ENCODE measurements around the gene ACSL1. TPM values are rescaled to one million over a fixed set of nuclear protein-coding genes. Genes with fewer than 3 reads are reported as not detected.
"Not testable (repeated sequence)": the region's sequence is repeated elsewhere in the genome, so short reads cannot be mapped to it uniquely, and the experiment has no call there.

ACSL1 gene
- total RNA-seq, 1 donor from 2014 or later: 4.3 TPM

DNA sequence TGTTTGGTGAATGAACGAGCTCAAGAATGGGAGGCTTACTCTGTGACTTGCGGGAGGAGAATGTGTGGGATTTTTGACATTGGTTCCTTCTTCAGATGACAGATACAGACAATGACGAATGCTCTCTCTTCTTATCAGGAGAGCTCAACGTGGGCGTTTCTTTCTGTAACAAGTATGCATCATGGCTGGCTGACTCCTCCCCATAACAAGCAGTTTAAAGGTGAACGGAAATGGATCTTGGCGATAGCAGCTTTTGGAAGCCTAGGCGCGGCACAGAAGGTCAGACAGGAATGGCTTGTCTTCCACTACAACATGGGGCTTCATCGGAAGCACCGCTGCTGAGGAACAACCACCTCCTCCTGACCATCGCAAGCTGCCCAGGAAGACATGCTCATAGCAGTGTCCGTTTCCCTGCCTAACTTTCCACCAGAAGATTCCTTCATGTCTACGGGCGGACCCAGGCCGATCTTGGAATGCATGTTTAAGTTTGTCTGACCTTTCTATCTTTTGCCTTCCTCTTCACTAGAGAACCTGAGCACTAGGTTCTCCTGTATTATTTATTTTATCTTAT, 18.3 kb upstream of the ACSL1 start:
- Mint-ChIP-seq H3K9me3 (ENCODE audit: unreplicated experiment) (no peaks in the 10 kb centered on the region), H3K36me3 (ENCODE audit: low read depth, unreplicated experiment) (no peaks in the 10 kb centered on the region), H3K27ac (ENCODE audit: unreplicated experiment) (no peak overlapping the region), H3K27me3 (ENCODE audit: unreplicated experiment) (peaks cover 3% of the 10 kb centered on the region), H3K4me3 (ENCODE audit: unreplicated experiment) (no peak overlapping the region), H3K4me1 (ENCODE audit: unreplicated experiment) (no peaks in the 10 kb centered on the region)
- TF ChIP-seq, protein P1, sequence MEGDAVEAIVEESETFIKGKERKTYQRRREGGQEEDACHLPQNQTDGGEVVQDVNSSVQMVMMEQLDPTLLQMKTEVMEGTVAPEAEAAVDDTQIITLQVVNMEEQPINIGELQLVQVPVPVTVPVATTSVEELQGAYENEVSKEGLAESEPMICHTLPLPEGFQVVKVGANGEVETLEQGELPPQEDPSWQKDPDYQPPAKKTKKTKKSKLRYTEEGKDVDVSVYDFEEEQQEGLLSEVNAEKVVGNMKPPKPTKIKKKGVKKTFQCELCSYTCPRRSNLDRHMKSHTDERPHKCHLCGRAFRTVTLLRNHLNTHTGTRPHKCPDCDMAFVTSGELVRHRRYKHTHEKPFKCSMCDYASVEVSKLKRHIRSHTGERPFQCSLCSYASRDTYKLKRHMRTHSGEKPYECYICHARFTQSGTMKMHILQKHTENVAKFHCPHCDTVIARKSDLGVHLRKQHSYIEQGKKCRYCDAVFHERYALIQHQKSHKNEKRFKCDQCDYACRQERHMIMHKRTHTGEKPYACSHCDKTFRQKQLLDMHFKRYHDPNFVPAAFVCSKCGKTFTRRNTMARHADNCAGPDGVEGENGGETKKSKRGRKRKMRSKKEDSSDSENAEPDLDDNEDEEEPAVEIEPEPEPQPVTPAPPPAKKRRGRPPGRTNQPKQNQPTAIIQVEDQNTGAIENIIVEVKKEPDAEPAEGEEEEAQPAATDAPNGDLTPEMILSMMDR (IDR thresholded peaks at IDR 0.05; ENCODE audit: unreplicated experiment): no peak
- no peak for DNase-seq (ENCODE audit: low spot score)

DNA sequence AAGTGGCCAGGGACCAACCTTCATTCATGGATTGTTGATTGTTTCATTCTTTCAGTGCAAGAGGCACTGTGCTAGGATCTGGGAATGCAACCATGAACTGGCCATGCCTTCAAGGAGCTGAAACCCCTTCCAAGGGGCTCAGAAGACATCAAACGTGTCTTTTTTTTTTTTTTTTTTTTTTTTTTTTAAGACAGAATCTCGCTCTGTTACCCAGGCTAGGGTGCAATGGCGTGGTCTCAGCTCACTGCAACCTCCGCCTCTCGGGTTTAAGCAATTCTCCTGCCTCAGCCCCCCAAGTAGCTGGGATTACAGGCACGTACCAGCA, 13.3 kb upstream of the ACSL1 start:
- H3K27me3 Mint-ChIP-seq (ENCODE audit: unreplicated experiment): not testable (repeated sequence)

DNA sequence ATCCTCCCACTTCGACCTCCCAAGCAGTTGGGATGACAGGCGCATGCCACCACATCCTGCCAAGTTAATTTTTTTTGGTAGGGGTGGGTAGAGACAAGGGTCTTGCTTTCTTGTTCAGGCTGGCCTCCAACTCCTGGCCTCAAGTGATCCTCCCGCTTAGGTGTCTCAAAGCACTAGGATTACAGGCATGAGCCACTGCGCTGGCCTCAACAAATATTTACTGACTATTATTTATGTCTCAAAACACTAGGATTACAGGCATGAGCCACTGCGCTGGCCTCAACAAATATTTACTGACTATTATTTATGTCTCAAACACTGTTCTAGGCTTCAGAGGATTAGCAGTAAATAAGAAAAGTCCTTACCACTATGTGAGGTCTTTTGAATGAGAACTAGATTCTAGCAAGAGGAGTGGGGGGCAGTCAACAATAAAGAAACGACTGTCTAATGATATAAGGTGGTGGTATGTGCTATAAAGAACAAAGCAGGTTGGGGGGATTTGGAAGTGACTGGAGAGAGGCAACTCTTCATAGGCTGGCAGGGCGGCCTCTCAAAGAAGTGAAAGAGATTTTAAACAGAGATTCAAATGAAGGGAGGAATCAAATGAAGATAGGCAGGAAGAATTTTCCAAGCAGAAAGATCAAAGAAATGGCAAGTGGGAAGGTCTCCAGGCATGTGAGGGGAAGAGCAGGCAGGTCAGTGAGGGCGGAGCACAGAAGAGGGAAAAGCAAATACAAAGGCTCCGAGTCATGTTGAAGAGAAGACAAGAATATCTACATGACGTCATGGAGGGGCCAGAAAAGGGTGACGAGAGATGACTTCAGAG, 12.7 kb upstream of the ACSL1 start:
- H3K4me3 Mint-ChIP-seq (ENCODE audit: unreplicated experiment): no peak overlapping the region
- H3K27ac Mint-ChIP-seq (ENCODE audit: unreplicated experiment): no peak overlapping the region
- no peaks in the 10 kb centered on the region for H3K9me3 Mint-ChIP-seq (ENCODE audit: unreplicated experiment)
- no peaks in the 10 kb centered on the region for H3K4me1 Mint-ChIP-seq (ENCODE audit: unreplicated experiment)
- peaks cover 3% of the 10 kb centered on the region for H3K27me3 Mint-ChIP-seq (ENCODE audit: unreplicated experiment)
- no peaks in the 10 kb centered on the region for H3K36me3 Mint-ChIP-seq (ENCODE audit: low read depth, unreplicated experiment)
- TF ChIP-seq, protein P1 (IDR thresholded peaks at IDR 0.05; ENCODE audit: unreplicated experiment): no peak
- DNase-seq (ENCODE audit: low spot score): no peak

More for the DNA sequence above, 13.3 kb upstream of the ACSL1 start:
- not testable (repeated sequence) for H3K9me3 Mint-ChIP-seq (ENCODE audit: unreplicated experiment); H3K36me3 Mint-ChIP-seq (ENCODE audit: low read depth, unreplicated experiment); H3K4me3 Mint-ChIP-seq (ENCODE audit: unreplicated experiment); DNase-seq (ENCODE audit: low spot score); H3K27ac Mint-ChIP-seq (ENCODE audit: unreplicated experiment); H3K4me1 Mint-ChIP-seq (ENCODE audit: unreplicated experiment)

DNA sequence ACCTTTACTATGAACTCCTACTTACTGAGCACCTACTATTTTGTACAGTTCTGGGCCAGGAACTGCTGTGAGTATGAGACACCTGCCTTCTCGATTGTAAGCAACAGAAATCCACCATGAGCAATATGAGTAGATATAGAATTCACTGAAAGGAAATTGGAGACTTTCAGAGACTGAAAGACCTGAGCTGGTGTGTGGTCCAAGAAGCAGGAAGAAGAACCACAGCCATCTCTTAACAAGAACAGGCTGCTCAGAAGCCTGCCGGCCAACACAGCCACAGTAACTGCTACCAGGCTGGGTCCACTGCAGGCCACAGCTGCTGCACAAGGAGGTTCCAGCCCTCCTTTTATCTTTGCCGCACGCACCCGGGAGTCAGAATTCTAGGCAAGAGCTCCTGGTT, 10.8 kb upstream of the ACSL1 start:
- no peak overlapping the region for H3K27ac Mint-ChIP-seq (ENCODE audit: unreplicated experiment)

DNA sequence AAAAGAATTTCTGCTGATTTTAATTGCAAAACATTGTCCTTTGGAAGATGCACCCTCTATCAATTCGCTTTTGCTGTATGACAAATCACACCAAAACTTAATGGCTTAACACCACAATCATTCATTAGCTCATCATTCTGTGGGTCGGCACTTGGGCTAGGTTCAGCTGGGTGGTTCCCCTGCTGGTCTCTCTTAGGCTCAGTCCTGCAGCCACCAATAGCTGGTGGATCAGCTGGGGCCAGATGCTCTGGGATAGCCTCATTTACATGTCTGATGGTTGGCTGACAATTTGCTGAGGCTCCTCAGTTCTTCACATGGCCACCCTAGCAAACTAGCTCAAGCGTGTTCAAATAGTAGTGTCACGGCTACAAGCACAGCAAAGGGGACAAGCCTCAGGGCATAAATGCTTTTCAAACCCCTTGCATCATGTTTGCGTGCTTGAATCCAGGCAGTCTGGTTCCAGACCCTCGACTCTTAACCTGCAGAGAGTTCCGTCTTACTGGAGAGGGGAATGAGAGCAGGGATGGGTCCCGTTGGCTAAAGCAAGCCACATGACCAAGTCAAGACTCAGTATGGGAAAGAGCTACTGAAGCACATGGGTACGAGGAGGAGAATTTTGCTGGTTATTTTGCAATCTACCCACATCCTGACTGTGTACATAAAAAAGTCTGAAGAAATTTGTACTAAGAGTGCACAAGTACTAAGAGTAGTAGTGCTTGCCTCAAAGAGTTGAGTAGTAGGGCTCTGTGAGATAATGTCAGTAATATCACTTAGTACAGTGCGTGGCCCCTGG, 7.5 kb upstream of the ACSL1 start:
- no peak for DNase-seq (ENCODE audit: low spot score)
- H3K4me1 Mint-ChIP-seq (ENCODE audit: unreplicated experiment): no peaks in the 10 kb centered on the region
- H3K4me3 Mint-ChIP-seq (ENCODE audit: unreplicated experiment): no peak overlapping the region
- TF ChIP-seq, protein P1 (IDR thresholded peaks at IDR 0.05; ENCODE audit: unreplicated experiment): no peak
- H3K27me3 Mint-ChIP-seq (ENCODE audit: unreplicated experiment): no peaks in the 10 kb centered on the region
- H3K36me3 Mint-ChIP-seq (ENCODE audit: low read depth, unreplicated experiment): no peaks in the 10 kb centered on the region
- no peak overlapping the region for H3K27ac Mint-ChIP-seq (ENCODE audit: unreplicated experiment)
- no peaks in the 10 kb centered on the region for H3K9me3 Mint-ChIP-seq (ENCODE audit: unreplicated experiment)

More for the DNA sequence above, 10.8 kb upstream of the ACSL1 start:
- H3K36me3 Mint-ChIP-seq (ENCODE audit: low read depth, unreplicated experiment): no peaks in the 10 kb centered on the region
- no peak for DNase-seq (ENCODE audit: low spot score)
- no peak overlapping the region for H3K4me3 Mint-ChIP-seq (ENCODE audit: unreplicated experiment)
- TF ChIP-seq, protein P1 (IDR thresholded peaks at IDR 0.05; ENCODE audit: unreplicated experiment): no peak
- H3K4me1 Mint-ChIP-seq (ENCODE audit: unreplicated experiment): no peaks in the 10 kb centered on the region
- no peaks in the 10 kb centered on the region for H3K9me3 Mint-ChIP-seq (ENCODE audit: unreplicated experiment)
- peaks cover 3% of the 10 kb centered on the region for H3K27me3 Mint-ChIP-seq (ENCODE audit: unreplicated experiment)
